Measurements from ENCODE around the gene NDRG2. TPM values are rescaled to one million over a fixed set of nuclear protein-coding genes. Genes with fewer than 3 reads are reported as not detected.

NDRG2 gene
- total and polyA plus RNA-seq, 12 donors = 242 to 420 (median 293) TPM

DNA sequence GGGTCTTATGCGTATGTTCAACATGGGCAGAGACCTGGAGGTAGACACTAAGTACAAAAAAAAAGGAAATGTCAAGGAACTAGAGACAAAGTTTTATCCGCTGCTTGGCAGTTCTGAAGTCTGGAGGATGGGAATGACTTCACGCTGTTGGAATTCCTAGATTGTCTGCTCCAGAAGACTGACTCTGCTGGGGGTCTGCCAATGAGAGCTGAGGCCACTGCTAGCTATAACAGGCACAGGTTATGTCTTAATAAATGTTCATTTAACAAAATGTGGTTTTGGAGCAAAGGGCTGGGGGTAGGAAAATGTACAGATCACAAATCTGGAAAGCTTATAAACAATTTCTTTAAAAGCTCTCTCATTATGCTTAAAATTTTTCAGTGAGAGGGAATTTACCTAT, 38.6 kb upstream of the NDRG2 start:
- Histone ChIP-seq H3K36me3 (no peaks in the 10 kb centered on the region), H3K27me3 (peaks cover 0 to 3% (median 0%) of the 10 kb centered on the region in 7 donors), H3K4me1 (peaks cover under 1 to 14% (median 6%) of the 10 kb centered on the region in 9 donors), H3K4me3 (no peak overlapping the region), H3K27ac (no peak overlapping the region), H3K9me3 (no peaks in the 10 kb centered on the region)
- DNase-seq (no peak), ATAC-seq (peak in 2 of 8 donors; percentile 55 to 67)
- intact Hi-C loops (cut with DNase I) = no loop called here
- WGBS, 2 donors = 37 to 42% methylated on average over 3 of the region's 3 CpGs
- TF ChIP-seq, protein P1, sequence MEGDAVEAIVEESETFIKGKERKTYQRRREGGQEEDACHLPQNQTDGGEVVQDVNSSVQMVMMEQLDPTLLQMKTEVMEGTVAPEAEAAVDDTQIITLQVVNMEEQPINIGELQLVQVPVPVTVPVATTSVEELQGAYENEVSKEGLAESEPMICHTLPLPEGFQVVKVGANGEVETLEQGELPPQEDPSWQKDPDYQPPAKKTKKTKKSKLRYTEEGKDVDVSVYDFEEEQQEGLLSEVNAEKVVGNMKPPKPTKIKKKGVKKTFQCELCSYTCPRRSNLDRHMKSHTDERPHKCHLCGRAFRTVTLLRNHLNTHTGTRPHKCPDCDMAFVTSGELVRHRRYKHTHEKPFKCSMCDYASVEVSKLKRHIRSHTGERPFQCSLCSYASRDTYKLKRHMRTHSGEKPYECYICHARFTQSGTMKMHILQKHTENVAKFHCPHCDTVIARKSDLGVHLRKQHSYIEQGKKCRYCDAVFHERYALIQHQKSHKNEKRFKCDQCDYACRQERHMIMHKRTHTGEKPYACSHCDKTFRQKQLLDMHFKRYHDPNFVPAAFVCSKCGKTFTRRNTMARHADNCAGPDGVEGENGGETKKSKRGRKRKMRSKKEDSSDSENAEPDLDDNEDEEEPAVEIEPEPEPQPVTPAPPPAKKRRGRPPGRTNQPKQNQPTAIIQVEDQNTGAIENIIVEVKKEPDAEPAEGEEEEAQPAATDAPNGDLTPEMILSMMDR (IDR thresholded peaks at IDR 0.05) = no peak

DNA sequence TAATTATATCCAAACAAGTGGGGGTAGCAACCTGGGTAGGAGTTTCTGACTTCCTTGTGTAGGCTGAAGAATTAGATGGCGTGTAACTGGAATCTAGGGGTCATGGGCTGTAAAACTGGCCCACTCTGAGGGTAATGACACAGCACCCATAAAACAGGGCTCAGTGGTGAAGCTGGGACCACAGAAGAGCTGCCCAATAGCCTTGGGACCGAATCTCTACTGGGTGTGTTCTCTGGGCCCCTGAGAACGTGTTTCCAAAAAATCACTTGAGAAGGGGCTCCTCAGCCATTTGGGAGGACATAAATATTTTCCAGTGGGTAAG, 36.4 kb upstream of the NDRG2 start:
- TF ChIP-seq, protein P1 (IDR thresholded peaks at IDR 0.05) = no peak
- peaks cover 0 to 12% (median 9%) of the 10 kb centered on the region in 9 donors for H3K4me1 ChIP-seq
- H3K9me3 ChIP-seq = no peaks in the 10 kb centered on the region
- H3K4me3 ChIP-seq = no peak overlapping the region
- H3K27ac ChIP-seq = no peak overlapping the region
- ATAC-seq (no peak), DNase-seq (no peak)
- 95 to 99% methylated on average over 3 of the region's 3 CpGs for WGBS, 2 donors
- intact Hi-C loops (cut with DNase I) = no loop called here
- H3K36me3 ChIP-seq = no peaks in the 10 kb centered on the region
- H3K27me3 ChIP-seq = no peaks in the 10 kb centered on the region

DNA sequence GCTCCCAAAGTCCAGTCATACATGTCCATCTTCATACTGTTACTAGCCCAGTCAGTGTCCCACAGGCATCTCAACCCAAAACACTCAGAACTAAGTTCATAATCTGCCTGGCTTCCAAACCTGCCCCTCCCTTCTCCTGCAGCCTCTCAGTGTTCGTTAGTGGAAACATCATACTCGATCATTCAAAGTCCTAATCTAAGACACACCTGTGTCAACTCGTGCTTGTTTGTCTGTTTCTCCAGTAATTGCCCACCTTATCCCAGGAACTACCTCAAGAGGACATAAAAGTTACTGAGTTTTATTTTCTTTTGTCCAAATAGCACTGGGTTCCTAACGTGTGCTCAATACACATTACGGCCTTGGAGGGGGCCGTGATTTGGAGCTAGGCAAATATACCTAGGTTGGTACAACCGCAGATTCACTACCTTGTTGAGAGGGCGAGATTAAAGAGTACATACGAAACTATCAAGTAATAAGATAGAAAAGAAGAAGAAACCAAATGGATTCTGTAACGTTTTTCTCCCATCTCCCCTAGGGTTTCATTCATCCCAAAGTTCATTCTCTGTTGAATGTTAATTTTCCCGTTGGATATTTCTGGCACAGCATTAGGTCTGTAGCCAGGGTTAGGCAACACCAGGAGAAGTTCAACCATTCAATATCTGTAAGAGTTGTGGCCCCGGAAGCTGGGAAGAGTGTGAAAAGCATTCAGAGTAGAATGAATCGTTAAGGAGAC, 35.9 kb upstream of the NDRG2 start:
- WGBS, 2 donors = 77 to 85% methylated on average over 13 of the region's 13 CpGs
- Histone ChIP-seq H3K4me1 (peaks cover 0 to 16% (median 9%) of the 10 kb centered on the region in 9 donors), H3K27me3 (no peaks in the 10 kb centered on the region), H3K9me3 (no peaks in the 10 kb centered on the region), H3K27ac (no peak overlapping the region), H3K4me3 (no peak overlapping the region), H3K36me3 (no peaks in the 10 kb centered on the region)
- ATAC-seq (no peak), DNase-seq (no peak)
- TF ChIP-seq, protein P1 (IDR thresholded peaks at IDR 0.05) = no peak
- intact Hi-C loops (cut with DNase I) = no loop called here

DNA sequence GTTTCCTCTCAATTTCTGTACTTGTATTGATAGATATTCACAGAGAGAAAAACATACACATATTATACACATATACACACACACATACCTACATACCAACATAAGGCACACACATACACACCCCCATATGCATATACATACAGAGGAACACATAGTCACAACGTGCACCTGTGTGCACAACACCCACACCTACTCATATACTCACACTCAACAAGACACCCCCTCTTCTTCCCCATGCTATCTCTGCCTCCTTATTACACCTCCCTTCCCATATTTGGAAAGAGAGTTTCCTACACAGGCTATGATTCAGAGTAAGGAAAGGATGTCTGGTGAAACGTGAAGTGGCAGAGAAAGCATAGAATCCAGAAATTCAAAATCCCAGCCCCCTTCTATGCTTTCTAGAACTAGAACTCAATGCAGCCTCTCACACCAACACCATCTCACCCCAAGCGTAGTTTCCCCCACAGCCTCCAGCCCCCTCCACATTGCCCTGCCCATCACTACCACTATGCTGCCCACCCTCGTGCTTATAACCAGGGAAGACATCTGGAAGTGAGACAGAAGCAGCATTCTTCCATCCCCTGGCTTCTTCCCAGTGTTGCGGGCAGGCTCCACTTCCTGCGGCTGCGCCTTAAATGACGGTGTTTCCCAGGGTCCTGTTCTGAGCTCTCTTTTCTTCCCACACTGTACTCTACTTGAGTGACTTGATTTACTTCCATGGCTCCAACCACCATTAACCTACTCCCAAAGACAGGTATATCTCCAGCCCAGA, 35.2 kb upstream of the NDRG2 start:
- TF ChIP-seq, protein P1 (IDR thresholded peaks at IDR 0.05) = no peak
- H3K4me3 ChIP-seq = no peak overlapping the region
- 71 to 74% methylated on average over 8 of the region's 8 CpGs for WGBS, 2 donors
- ATAC-seq = no peak
- no peaks in the 10 kb centered on the region for H3K36me3 ChIP-seq
- peaks cover 0 to 16% (median 9%) of the 10 kb centered on the region in 9 donors for H3K4me1 ChIP-seq
- H3K27me3 ChIP-seq = no peaks in the 10 kb centered on the region
- no peak overlapping the region for H3K27ac ChIP-seq
- DNase-seq = no peak
- no peaks in the 10 kb centered on the region for H3K9me3 ChIP-seq
- intact Hi-C loops (cut with DNase I) = loop anchor here in 1 of 10 donors (10.0 kb wide), 1 partner anchor 515 kb away; no protein-coding TSS in a partner anchor

Measured in heart right ventricle (tissue), 16 donors.